ENCODE data around the gene PALM3.

The PALM3 gene

GRCh38 chr19:14058182-14059092 is 3.4 kb downstream of the PALM3 start:
- H3K4me3 ChIP-seq (ENCODE audit: low read depth, low read length), result no peak overlapping the region

GRCh38 chr19:14056741-14057356 is 5.0 kb downstream of the PALM3 start:
- no peak overlapping the region for H3K4me3 ChIP-seq (ENCODE audit: low read depth, low read length)

More at GRCh38 chr19:14058182-14059092, 3.4 kb downstream of the PALM3 start:
- no peak for TF ChIP-seq CTCF (IDR thresholded peaks at IDR 0.05; ENCODE audit: borderline replicate concordance, insufficient read depth, low read depth, low read length)

GRCh38 chr19:14056069-14056666 is 5.7 kb downstream of the PALM3 start:
- H3K4me3 ChIP-seq (ENCODE audit: low read depth, low read length), result no peak overlapping the region
- TF ChIP-seq CTCF (IDR thresholded peaks at IDR 0.05; ENCODE audit: borderline replicate concordance, insufficient read depth, low read depth, low read length), result no peak

More at GRCh38 chr19:14056741-14057356, 5.0 kb downstream of the PALM3 start:
- no peak for TF ChIP-seq CTCF (IDR thresholded peaks at IDR 0.05; ENCODE audit: borderline replicate concordance, insufficient read depth, low read depth, low read length)

GRCh38 chr19:14055396-14055795 is 6.5 kb downstream of the PALM3 start:
- no peak for TF ChIP-seq CTCF (IDR thresholded peaks at IDR 0.05; ENCODE audit: borderline replicate concordance, insufficient read depth, low read depth, low read length)
- no peak overlapping the region for H3K4me3 ChIP-seq (ENCODE audit: low read depth, low read length)

- TF ChIP-seq CTCF (IDR thresholded peaks at IDR 0.05; ENCODE audit: borderline replicate concordance, insufficient read depth, low read depth, low read length), result no peak
- H3K4me3 ChIP-seq (ENCODE audit: low read depth, low read length), result no peak overlapping the region
Observed at GRCh38 chr19:14054721-14055120, 7.2 kb downstream of the PALM3 start.

- no peak overlapping the region for H3K4me3 ChIP-seq (ENCODE audit: low read depth, low read length)
- no peak for TF ChIP-seq CTCF (IDR thresholded peaks at IDR 0.05; ENCODE audit: borderline replicate concordance, insufficient read depth, low read depth, low read length)
Observed at GRCh38 chr19:14054099-14054498, 7.8 kb downstream of the PALM3 start.

Measured in GM12875 (cell line).